Right lobe of liver (tissue), 6 donors: Measurements from ENCODE around the gene SRP68. TPM values are rescaled to one million over a fixed set of nuclear protein-coding genes. Genes with fewer than 3 reads are reported as not detected.
A peak's percentile ranks its signal among the peaks of the same experiment; 100 is the strongest.

Experiments
- ATAC-seq, 4 donors: fragments of 200-7000 bp; cut with Tn5 transposase; one replicate each; pipeline ENCODE4 v1.9.1; 2020; ENCODE audit warnings: mild to moderate bottlenecking in 4 of 4, moderate library complexity in 4 of 4
- DNase-seq, 3 donors: peaks; one replicate each; pipeline ENCODE4 v3.0.0-alpha.2; 2020
- H3K27ac ChIP-seq, 3 donors: fragments of 200-600 bp; one replicate each; pipeline ENCODE4 v1.8.0; 2022
- H3K27me3 ChIP-seq, 2 donors: fragments of 200-600 bp; one replicate each; pipeline ENCODE4 v1.8.0; 2022
- H3K36me3 ChIP-seq, 4 donors: fragments of 200-600 bp; sonication (generic) in 1 of 4; one replicate each; pipeline versions ENCODE4 v1.5.1 to v1.8.0; 2017 to 2022; ENCODE audit warnings: control low read depth in 1 of 4
- H3K4me1 ChIP-seq, 4 donors: fragments of 200-600 bp; sonication (generic) in 1 of 4; one replicate each; pipeline versions ENCODE4 v1.5.1 to v1.8.0; 2017 to 2022; ENCODE audit warnings: control low read depth in 1 of 4
- H3K4me3 ChIP-seq, 3 donors: fragments of 200-600 bp; one replicate each; pipeline ENCODE4 v1.8.0; 2022
- H3K9me3 ChIP-seq, 4 donors: fragments of 200-600 bp; sonication (generic) in 1 of 4; one replicate each; pipeline versions ENCODE4 v1.5.1 to v1.8.0; 2017 to 2022; ENCODE audit warnings: control low read depth in 1 of 4
- CTCF ChIP-seq, 4 donors: fragments of 200-600 bp in 3 of 4; fragments of 450-650 bp in 1 of 4; IDR thresholded peaks; one replicate each; pipeline versions ENCODE4 v1.5.1 to v1.8.0; 2016 to 2022; ENCODE audit warnings: antibody characterized with exemption in 4 of 4, mild to moderate bottlenecking in 2 of 4
- POLR2A ChIP-seq: fragments of 450-650 bp; IDR thresholded peaks from one replicate; pipeline ENCODE4 v1.6.1; 2017; ENCODE audit warnings: antibody characterized with exemption, mild to moderate bottlenecking
- WGBS: methylation state at CpG from one replicate; pipeline ENCODE4 v1.1.6; 2018; ENCODE audit warnings: low coverage, low lambda C conversion rate; ENCODE audit not compliant: insufficient coverage; ENCODE audit errors: missing lambda C conversion rate; 5-methylcytosine and 5-hydroxymethylcytosine counted together
- intact Hi-C, 2 donors: fragments of 100-400 bp; cut with DNase I; formaldehyde crosslinking; loops; one replicate each; pipeline versions ENCODE4 v1.11.2 to v1.14.1; 2022
- total RNA-seq, 6 experiments: library from RNA; depleted of rRNA in 2 of 6; stranded (reverse); fragments of >200 nt in 2 of 6; fragmentation: NEBNext Ultra II Directional in 3 of 6; extraction: Animal tissue kit (Norgen Biotek cat#: 25700) in 3 of 6; gene quantifications; one replicate each; pipeline versions ENCODE4 v1.1.0 to v1.2.4, GENCODE V29; 2016 to 2023
- donor health status: DM: no; HTN: yes; CAD: no.
- donor health status: DM: no; HTN: no; CAD: no.
- donor health status: DM: no; HTN: no; CAD: no.
- donor health status: DM: no; HTN: yes; CAD: no.
- donor health status: DM: no; HTN: yes; CAD: no.

The SRP68 gene
- total RNA-seq, 6 experiments from 2014 or later: 31.0 to 37.0 (median 35.1) TPM

GRCh38 chr17:76002100-76002499, 70.2 kb downstream of the SRP68 start:
- H3K27ac ChIP-seq: peak overlapping the region in 1 of 3 donors; percentile 77
- peak in 1 of 3 donors; percentile 15 for DNase-seq
- TF ChIP-seq CTCF (IDR thresholded peaks at IDR 0.05) (no peak), POLR2A (no peak)
- H3K4me1 ChIP-seq: peaks cover 0 to 61% (median 32%) of the 10 kb centered on the region in 4 donors
- no peaks in the 10 kb centered on the region for H3K27me3 ChIP-seq
- no peaks in the 10 kb centered on the region for H3K36me3 ChIP-seq
- 94% methylated on average over 7 of the region's 12 CpGs for WGBS
- intact Hi-C loops: no loop called here
- no peak for ATAC-seq
- H3K9me3 ChIP-seq: no peaks in the 10 kb centered on the region
- H3K4me3 ChIP-seq: no peak overlapping the region

- Histone ChIP-seq H3K9me3 (no peaks in the 10 kb centered on the region), H3K27me3 (no peaks in the 10 kb centered on the region), H3K4me3 (no peak within 1 kb of the TSS), H3K4me1 (peaks cover 0 to 72% (median 37%) of the 10 kb centered on the region in 4 donors), H3K36me3 (no peaks in the 10 kb centered on the region), H3K27ac (peak within 1 kb of the TSS in 2 of 3 donors; percentile 14 to 68)
- 36% methylated on average over 3 of the region's 21 CpGs for WGBS
- intact Hi-C loops: no loop called here
- ATAC-seq (no peak), DNase-seq (peak in 2 of 3 donors; percentile 21 to 53)
- peak in 2 of 4 donors; percentile 17 to 19 for TF ChIP-seq CTCF (IDR thresholded peaks at IDR 0.05)
- TF ChIP-seq POLR2A: no peak
These were observed 71.4 kb downstream of the SRP68 start, which contains the start of gene CDK3 for GRCh38 chr17:76000755-76001521. TSS of gene CDK3 (plus strand) at chr17:76000855. CDS start at chr17:76001426, 571 bp downstream.

- intact Hi-C loops: no loop called here
- WGBS: no CpG with 5 or more reads among the region's 31 CpGs
- ATAC-seq (peak; percentile 17 to 35 (median 27)), DNase-seq (peak; percentile 49 to 77 (median 75))
- Histone ChIP-seq H3K9me3 (no peaks in the 10 kb centered on the region), H3K4me1 (peaks cover 0 to 74% (median 39%) of the 10 kb centered on the region in 4 donors), H3K36me3 (no peaks in the 10 kb centered on the region), H3K4me3 (no peak overlapping the region), H3K27ac (peak overlapping the region in 2 of 3 donors; percentile 14 to 68), H3K27me3 (no peaks in the 10 kb centered on the region)
- TF ChIP-seq CTCF (IDR thresholded peaks at IDR 0.05) (peak; percentile 47 to 67 (median 64)), POLR2A (no peak)
These were observed 72.1 kb downstream of the SRP68 start for GRCh38 chr17:76000016-76000754.

GRCh38 chr17:75998327-75998795, 74.0 kb downstream of the SRP68 start:
- peaks cover 0 to 78% (median 40%) of the 10 kb centered on the region in 4 donors for H3K4me1 ChIP-seq
- no peak overlapping the region for H3K4me3 ChIP-seq
- TF ChIP-seq CTCF (IDR thresholded peaks at IDR 0.05) (no peak), POLR2A (peak; percentile 36)
- intact Hi-C loops: no loop called here
- ATAC-seq: peak; percentile 33 to 55 (median 44)
- no peaks in the 10 kb centered on the region for H3K36me3 ChIP-seq
- 24% methylated on average over 4 of the region's 9 CpGs for WGBS
- H3K27ac ChIP-seq: peak overlapping the region; percentile 81 to 83 (median 83)
- H3K9me3 ChIP-seq: no peaks in the 10 kb centered on the region
- peak in 1 of 3 donors; percentile 31 for DNase-seq
- H3K27me3 ChIP-seq: no peaks in the 10 kb centered on the region
